HEK293 (cell line): ENCODE data around the gene DHRS12.

Source experiments
- CTCF ChIP-seq: fragments of 450-650 bp; formaldehyde crosslinking; IDR thresholded peaks from 2 replicates; pipeline ENCODE4 v1.5.1; 2016; ENCODE audit warnings: missing biosample characterization, missing genetic modification characterization
- KLF1 ChIP-seq: fragments of 450-650 bp; formaldehyde crosslinking; IDR thresholded peaks from 2 replicates; pipeline ENCODE4 v1.5.1; 2016; ENCODE audit warnings: missing biosample characterization, missing genetic modification characterization
- ZNF223 ChIP-seq: fragments of 450-650 bp; formaldehyde crosslinking; IDR thresholded peaks from 2 replicates; pipeline ENCODE4 v1.5.1; 2016; ENCODE audit warnings: missing biosample characterization, missing genetic modification characterization
- ZXDB ChIP-seq: fragments of 450-650 bp; formaldehyde crosslinking; IDR thresholded peaks from 2 replicates; pipeline ENCODE4 v1.5.1; 2016; ENCODE audit warnings: missing biosample characterization, missing genetic modification characterization

- TF ChIP-seq CTCF (tag by site-specific recombination) (no peak), ZNF223 (tag by site-specific recombination) (no peak), ZXDB (tag by site-specific recombination) (no peak), KLF1 (tag by site-specific recombination) (no peak)
These were observed 23.9 kb downstream of the DHRS12 start for GRCh38 chr13:51780099-51780498.
